Heart right ventricle (tissue), 16 donors: ENCODE data around the gene MAN1A1. TPM values are rescaled to one million over a fixed set of nuclear protein-coding genes. Genes with fewer than 3 reads are reported as not detected.

Experiments
- ATAC-seq, 8 donors: fragments of 200-7000 bp; cut with Tn5 transposase; one replicate each; pipeline ENCODE4 v1.9.1; 2020; ENCODE audit warnings: mild to moderate bottlenecking in 8 of 8, moderate library complexity in 8 of 8, moderate number of reproducible peaks in 1 of 8
- DNase-seq, 2 donors: peaks; one replicate each; pipeline ENCODE4 v3.0.0-alpha.2; 2020
- H3K27ac ChIP-seq, 10 donors: fragments of 200-600 bp; sonication (generic) in 2 of 10; one replicate each; pipeline versions ENCODE4 v1.5.0 to v1.8.0; 2020 to 2022; ENCODE audit warnings: mild to moderate bottlenecking in 3 of 10
- H3K27me3 ChIP-seq, 7 donors: fragments of 200-600 bp; one replicate each; pipeline ENCODE4 v1.8.0; 2021 to 2022; ENCODE audit warnings: mild to moderate bottlenecking in 2 of 7
- H3K36me3 ChIP-seq, 9 donors: fragments of 200-600 bp; sonication (generic) in 1 of 9; one replicate each; pipeline versions ENCODE4 v1.5.0 to v1.8.0; 2020 to 2022; ENCODE audit warnings: mild to moderate bottlenecking in 2 of 9
- H3K4me1 ChIP-seq, 9 donors: fragments of 200-600 bp; sonication (generic) in 1 of 9; one replicate each; pipeline versions ENCODE4 v1.5.0 to v1.8.0; 2020 to 2022; ENCODE audit warnings: mild to moderate bottlenecking in 4 of 9
- H3K4me3 ChIP-seq, 10 donors: fragments of 200-600 bp; sonication (generic) in 2 of 10; one replicate each; pipeline versions ENCODE4 v1.5.0 to v1.8.0; 2020 to 2022; ENCODE audit warnings: mild to moderate bottlenecking in 7 of 10, moderate library complexity in 2 of 10
- H3K9me3 ChIP-seq, 11 donors: fragments of 200-600 bp in 10 of 11; sonication (generic) in 2 of 11; one replicate each; pipeline versions ENCODE4 v1.5.0 to v1.8.0; 2013 to 2022; ENCODE audit warnings: mild to moderate bottlenecking in 2 of 11, control low read depth in 1 of 11, moderate library complexity in 1 of 11
- CTCF ChIP-seq, 9 donors: fragments of 200-600 bp; sonication (generic) in 2 of 9; IDR thresholded peaks; one replicate each; pipeline versions ENCODE4 v1.5.0 to v1.8.0; 2021 to 2022; ENCODE audit warnings: antibody characterized with exemption in 9 of 9, mild to moderate bottlenecking in 5 of 9, moderate library complexity in 1 of 9
- WGBS, 2 donors: extraction: QIAGEN DNeasy Blood & Tissue Kit; methylation state at CpG; one replicate each; pipeline ENCODE4 v1.1.7; 2013; ENCODE audit warnings: inconsistent platforms in 1 of 2; 5-methylcytosine and 5-hydroxymethylcytosine counted together
- intact Hi-C, 10 donors: fragments of 100-400 bp; cut with DNase I; formaldehyde crosslinking; loops; one replicate each; pipeline versions ENCODE4 v1.11.1 to v1.14.2; 2022
- polyA plus RNA-seq, 2 donors: library from polyadenylated mRNA; stranded (reverse); fragments of 200-250 nt; gene quantifications; one replicate each; pipeline ENCODE4 v1.2.3, GENCODE V29; 2013
- total RNA-seq, 10 donors: library from RNA; stranded (reverse); fragmentation: NEBNext Ultra II Directional in 3 of 10; extraction: Animal tissue kit (Norgen Biotek cat#: 25700) in 3 of 10; gene quantifications; one replicate each; pipeline versions ENCODE4 v1.2.1 to v1.2.4, GENCODE V29; 2021 to 2023
- donor health status: Arrhythmogenic right ventricular cardiomyopathy.
- donor health status: ischemic (EF 13 %, LVEDD 7.1; RV severe dilation, severe dysfunction).
- donor health status: healthy with polysubstance abuse.
- donor health status: DM: no; HTN: yes; CAD: no.
- donor health status: DM: no; HTN: no; CAD: no.
- donor health status: ischemic (EF 25% LVEDD 6.9; RV normal size, moderate dysfunction).
- donor health status: ischemic (EF 25% LVEDD 5.7; RV mildly dilated, moderate dysfunction).
- donor health status: healthy.
- donor health status: DM: yes; HTN: yes; CAD: no.
- donor health status: Ischemic cardiomyopathy.
- donor health status: ischemic (EF 35%, LVEDD 5.7; RV mildly dilated, moderate dysfunction).
- donor health status: nonischemic (EF 11% LVEDD 7.7; RV severe dilation, severe dysfunction).
- donor health status: DM: yes; HTN: yes; CAD: no.
- donor health status: PGD.
- donor health status: ischemic (EF 29% LVEDD 5.4; RV normal size, mild dysfunction).
- donor health status: nonischemic (EF 23%, LVEDD 6.1; RV moderate dilation, normal function).

Gene MAN1A1
- total and polyA plus RNA-seq, 12 donors: 6.2 to 22.0 (median 10.2) TPM

- no peaks in the 10 kb centered on the region for H3K4me1 ChIP-seq
- H3K9me3 ChIP-seq: peaks cover 0 to 24% (median 10%) of the 10 kb centered on the region in 11 donors
- no peak overlapping the region for H3K4me3 ChIP-seq
- H3K36me3 ChIP-seq: peaks cover 0 to 18% (median 0%) of the 10 kb centered on the region in 9 donors
- H3K27me3 ChIP-seq: no peaks in the 10 kb centered on the region
- intact Hi-C loops: no loop called here
- DNase-seq: no peak
- no peak for TF ChIP-seq CTCF (IDR thresholded peaks at IDR 0.05)
- H3K27ac ChIP-seq: no peak overlapping the region
- 96 to 100% methylated on average over 3 of the region's 3 CpGs for WGBS, 2 donors
- ATAC-seq: no peak
These were observed 79.0 kb downstream of the MAN1A1 start for GRCh38 chr6:119270545-119270944.

GRCh38 chr6:119269266-119270103 lies 80.1 kb downstream of the MAN1A1 start:
- Histone ChIP-seq H3K36me3 (peaks cover 0 to 18% (median 0%) of the 10 kb centered on the region in 9 donors), H3K4me1 (no peaks in the 10 kb centered on the region), H3K27ac (no peak overlapping the region), H3K27me3 (no peaks in the 10 kb centered on the region), H3K9me3 (peaks cover 0 to 24% (median 10%) of the 10 kb centered on the region in 11 donors), H3K4me3 (no peak overlapping the region)
- ATAC-seq: no peak
- TF ChIP-seq CTCF (IDR thresholded peaks at IDR 0.05): no peak
- no peak for DNase-seq
- WGBS, 2 donors: 93 to 96% methylated on average over 8 of the region's 8 CpGs
- intact Hi-C loops: no loop called here

GRCh38 chr6:119267126-119267905 lies 82.2 kb downstream of the MAN1A1 start:
- Histone ChIP-seq H3K4me3 (no peak overlapping the region), H3K4me1 (no peaks in the 10 kb centered on the region), H3K9me3 (peaks cover 0 to 24% (median 10%) of the 10 kb centered on the region in 11 donors), H3K27me3 (no peaks in the 10 kb centered on the region), H3K27ac (no peak overlapping the region), H3K36me3 (peaks cover 0 to 18% (median 0%) of the 10 kb centered on the region in 9 donors)
- no peak for TF ChIP-seq CTCF (IDR thresholded peaks at IDR 0.05)
- no peak for DNase-seq
- no peak for ATAC-seq
- intact Hi-C loops: no loop called here
- 93 to 100% methylated on average over 1 of the region's 1 CpG for WGBS, 2 donors

GRCh38 chr6:119264854-119265397 lies 84.6 kb downstream of the MAN1A1 start:
- Histone ChIP-seq H3K4me1 (peaks cover 0 to 9% (median 0%) of the 10 kb centered on the region in 9 donors), H3K27ac (no peak overlapping the region), H3K4me3 (no peak overlapping the region), H3K27me3 (no peaks in the 10 kb centered on the region), H3K36me3 (peaks cover 0 to 11% (median 0%) of the 10 kb centered on the region in 9 donors), H3K9me3 (peaks cover 0 to 4% (median 0%) of the 10 kb centered on the region in 11 donors)
- no peak for DNase-seq
- no peak for TF ChIP-seq CTCF (IDR thresholded peaks at IDR 0.05)
- no peak for ATAC-seq
- intact Hi-C loops: no loop called here
